H1 (cell line): ENCODE data around the gene APOL6. TPM values are rescaled to one million over a fixed set of nuclear protein-coding genes. Genes with fewer than 3 reads are reported as not detected.

Experiments
- CEBPB ChIP-seq: IDR thresholded peaks from 2 replicates; pipeline ENCODE4 v1.6.1; 2012; ENCODE audit warnings: low read depth, low read length
- CHD7 ChIP-seq: fragments of 300-600 bp; sonication (generic); IDR thresholded peaks from 2 replicates; pipeline ENCODE4 v1.7.1; 2012; ENCODE audit warnings: low read length, moderate library complexity, mild to moderate bottlenecking, inconsistent platforms; ENCODE audit not compliant: insufficient replicate concordance
- CTCF ChIP-seq, 3 experiments: IDR thresholded peaks; 1 replicate in 2 of 3; 2 replicates in 1 of 3; pipeline versions ENCODE4 v1.5.1 to v1.6.1; 2011; ENCODE audit warnings: low read length in 3 of 3, mild to moderate bottlenecking in 3 of 3, inconsistent platforms in 2 of 3, low read depth in 1 of 3, moderate library complexity in 1 of 3; ENCODE audit not compliant: insufficient read depth in 1 of 3; ENCODE audit errors: control extremely low read depth in 1 of 3
- EZH2 ChIP-seq: fragments of 200-600 bp; sonication (generic); IDR thresholded peaks from 2 replicates; pipeline ENCODE4 v1.7.1; 2012; ENCODE audit warnings: low read depth, mild to moderate bottlenecking, moderate library complexity, low read length, inconsistent platforms; ENCODE audit not compliant: severe bottlenecking
- FOSL1 ChIP-seq: IDR thresholded peaks from 2 replicates; pipeline ENCODE4 v1.6.1; 2011; ENCODE audit warnings: mild to moderate bottlenecking, low read depth, low read length, moderate library complexity; ENCODE audit not compliant: insufficient read depth
- HDAC2 ChIP-seq, 2 experiments: fragments of 300-600 bp in 1 of 2; sonication (generic) in 1 of 2; IDR thresholded peaks; 2 replicates each; pipeline ENCODE4 v1.6.1; 2011 to 2012; ENCODE audit warnings: low read depth in 2 of 2, low read length in 2 of 2, mild to moderate bottlenecking in 2 of 2, moderate library complexity in 2 of 2, borderline replicate concordance in 1 of 2, inconsistent platforms in 1 of 2
- POLR2A ChIP-seq, 2 experiments: IDR thresholded peaks; 1 replicate in 1 of 2; 2 replicates in 1 of 2; pipeline ENCODE4 v1.6.1; 2011; ENCODE audit warnings: low read depth in 2 of 2, low read length in 2 of 2, mild to moderate bottlenecking in 2 of 2; ENCODE audit errors: control extremely low read depth in 1 of 2
- SIN3A ChIP-seq, 2 experiments: IDR thresholded peaks in 1 of 2; conservative IDR thresholded peaks in 1 of 2; 2 replicates each; pipeline ENCODE4 v1.6.1; 2011 to 2012; ENCODE audit warnings: low read length in 2 of 2, improper control_type of control experiment in 1 of 2, low read depth in 1 of 2, mild to moderate bottlenecking in 1 of 2
- SP4 ChIP-seq: IDR thresholded peaks from 2 replicates; pipeline ENCODE4 v1.6.1; 2012; ENCODE audit warnings: low read length, inconsistent platforms
- polyA plus RNA-seq, 7 experiments: library from polyadenylated mRNA; depleted of rRNA in 3 of 7; stranded (reverse) in 5 of 7; unstranded in 2 of 7; fragments of >200 nt in 5 of 7; fragments of 200-250 nt in 2 of 7; gene quantifications; 1 replicate in 5 of 7; 2 replicates in 1 of 7; 4 replicates in 1 of 7; pipeline versions ENCODE4 v1.2.1 to v1.2.3, GENCODE V29; 2011 to 2013; ENCODE audit warnings: missing spikeins in 2 of 7, mixed read lengths in 2 of 7
- total RNA-seq: library from RNA; stranded (reverse); fragmentation: NEBNext Ultra II Directional; extraction: Animal tissue kit (Norgen Biotek cat#: 25700); gene quantifications from 2 replicates; pipeline ENCODE4 v1.2.1, GENCODE V29; 2021

The APOL6 gene
- total and polyA plus RNA-seq, 2 of the 8 experiments (the other 6 are each of a cell fraction or from before 2014, with no cell fraction given) = 0.06 to 0.13 TPM

- TF ChIP-seq CHD7 = no peak
- no peak for TF ChIP-seq CTCF (IDR thresholded peaks at IDR 0.05; ENCODE audit: control extremely low read depth in 1 of 3, insufficient read depth in 1 of 3, low read depth in 1 of 3, low read length in 3 of 3)
- TF ChIP-seq SIN3A (conservative IDR thresholded peaks at IDR 0.05 in 1 of 2, IDR thresholded peaks at IDR 0.05 in 1 of 2; ENCODE audit: low read depth in 1 of 2, low read length in 2 of 2) = no peak
- TF ChIP-seq HDAC2 (IDR thresholded peaks at IDR 0.05; ENCODE audit: borderline replicate concordance in 1 of 2, low read depth in 2 of 2, low read length in 2 of 2) = no peak
- no peak for TF ChIP-seq POLR2A (IDR thresholded peaks at IDR 0.05; ENCODE audit: control extremely low read depth in 1 of 2, low read depth in 2 of 2, low read length in 2 of 2)
- TF ChIP-seq CEBPB = no peak
- no peak for TF ChIP-seq FOSL1
- no peak for TF ChIP-seq EZH2
- TF ChIP-seq SP4 = no peak
Observed at GRCh38 chr22:35690001-35690400, 41.8 kb downstream of the APOL6 start (continued).
